ENCODE data around the gene FTSJ1.

Gene FTSJ1

GRCh38 chrX:48507246-48507645 is 31.2 kb downstream of the FTSJ1 start:
- Histone ChIP-seq H3K27me3 (ENCODE audit: control insufficient read depth in 1 of 2, insufficient read depth in 1 of 2, low read length in 2 of 2) (peaks cover 0 to 9% of the 10 kb centered on the region in 2 experiments), H2BK120ac (ENCODE audit: low read depth, low read length) (no peak overlapping the region), H3K4me3 (ENCODE audit: insufficient read depth in 1 of 2, low read depth in 1 of 2, low read length in 2 of 2) (no peak overlapping the region), H2AK5ac (ENCODE audit: low read length, severe bottlenecking) (no peak overlapping the region), H3K4me2 (ENCODE audit: low read length, poor library complexity, severe bottlenecking) (no peak overlapping the region), H2BK15ac (ENCODE audit: low read depth, poor library complexity, severe bottlenecking) (no peak overlapping the region), H2BK12ac (ENCODE audit: low read length in 2 of 2) (no peak overlapping the region), H3K79me1 (replicated peaks; ENCODE audit: low read length, poor library complexity, severe bottlenecking) (no peaks in the 10 kb centered on the region), H4K91ac (ENCODE audit: low read length) (no peak overlapping the region), H3K18ac (ENCODE audit: low read depth in 1 of 2, low read length in 2 of 2) (no peak overlapping the region), H3K9me3 (ENCODE audit: control insufficient read depth, low read length) (no peaks in the 10 kb centered on the region), H3K14ac (ENCODE audit: low read length in 2 of 2) (no peak overlapping the region), H3K9ac (ENCODE audit: low read length) (no peak overlapping the region), H4K8ac (ENCODE audit: low read length) (no peak overlapping the region), H2BK5ac (ENCODE audit: low read depth, low read length, poor library complexity, severe bottlenecking) (no peak overlapping the region), H2AFZ (ENCODE audit: low read depth, low read length) (no peak overlapping the region), H3K4me1 (ENCODE audit: control insufficient read depth, insufficient read depth, low read depth, low read length) (peaks cover 7% of the 10 kb centered on the region), H3K4ac (ENCODE audit: low read depth in 1 of 2, low read length in 2 of 2) (no peak overlapping the region), H3K23ac (ENCODE audit: low read length in 2 of 2) (no peak overlapping the region), H3K36me3 (ENCODE audit: control insufficient read depth in 1 of 2, insufficient read depth in 2 of 2, low read depth in 1 of 2, low read length in 2 of 2) (peaks cover 0 to 7% of the 10 kb centered on the region in 2 experiments), H3K27ac (ENCODE audit: low read length, poor library complexity, severe bottlenecking) (no peak overlapping the region)
- DNase-seq: no peak
- WGBS: 100% methylated on average over 2 of the region's 5 CpGs

- peak within 1 kb of the TSS in 1 of 2 experiments; percentile 87 for H3K14ac ChIP-seq (ENCODE audit: low read length in 2 of 2)
- DNase-seq: peak; percentile 57
- peak within 1 kb of the TSS; percentile 86 for H3K9ac ChIP-seq (ENCODE audit: low read length)
Observed at GRCh38 chrX:48508400-48509244, 32.6 kb downstream of the FTSJ1 start, which contains the start of gene PORCN. PORCN (plus strand) TSS chrX:48508992; CDS start chrX:48509821, 829 bp downstream.

GRCh38 chrX:48509245-48509590 is 33.2 kb downstream of the FTSJ1 start:
- 14% methylated on average over 8 of the region's 16 CpGs for WGBS
- Histone ChIP-seq H3K9me3 (ENCODE audit: control insufficient read depth, low read length) (no peaks in the 10 kb centered on the region), H2BK12ac (ENCODE audit: low read length in 2 of 2) (peak overlapping the region in 1 of 2 experiments; percentile 54), H3K27me3 (ENCODE audit: control insufficient read depth in 1 of 2, insufficient read depth in 1 of 2, low read length in 2 of 2) (peaks cover 0 to under 1% of the 10 kb centered on the region in 2 experiments), H3K79me1 (replicated peaks; ENCODE audit: low read length, poor library complexity, severe bottlenecking) (peaks cover 3% of the 10 kb centered on the region), H3K4me3 (ENCODE audit: insufficient read depth in 1 of 2, low read depth in 1 of 2, low read length in 2 of 2) (peak overlapping the region; percentile 77 to 84), H4K8ac (ENCODE audit: low read length) (peak overlapping the region; percentile 85), H2AFZ (ENCODE audit: low read depth, low read length) (peak overlapping the region; percentile 1), H3K36me3 (ENCODE audit: control insufficient read depth in 1 of 2, insufficient read depth in 2 of 2, low read depth in 1 of 2, low read length in 2 of 2) (peaks cover 2 to 15% of the 10 kb centered on the region in 2 experiments), H2AK5ac (ENCODE audit: low read length, severe bottlenecking) (no peak overlapping the region), H3K4me1 (ENCODE audit: control insufficient read depth, insufficient read depth, low read depth, low read length) (peaks cover 10% of the 10 kb centered on the region), H2BK5ac (ENCODE audit: low read depth, low read length, poor library complexity, severe bottlenecking) (no peak overlapping the region), H2BK15ac (ENCODE audit: low read depth, poor library complexity, severe bottlenecking) (no peak overlapping the region), H3K4ac (ENCODE audit: low read depth in 1 of 2, low read length in 2 of 2) (peak overlapping the region in 1 of 2 experiments; percentile 24), H3K27ac (ENCODE audit: low read length, poor library complexity, severe bottlenecking) (no peak overlapping the region), H3K23ac (ENCODE audit: low read length in 2 of 2) (no peak overlapping the region), H3K4me2 (ENCODE audit: low read length, poor library complexity, severe bottlenecking) (peak overlapping the region; percentile 23), H3K9ac (ENCODE audit: low read length) (peak overlapping the region; percentile 86), H3K18ac (ENCODE audit: low read depth in 1 of 2, low read length in 2 of 2) (peak overlapping the region in 1 of 2 experiments; percentile 78), H2BK120ac (ENCODE audit: low read depth, low read length) (no peak overlapping the region), H3K14ac (ENCODE audit: low read length in 2 of 2) (no peak overlapping the region), H4K91ac (ENCODE audit: low read length) (no peak overlapping the region)
- no peak for DNase-seq

More at GRCh38 chrX:48508400-48509244, 32.6 kb downstream of the FTSJ1 start, which contains the start of gene PORCN:
- Histone ChIP-seq H2BK15ac (ENCODE audit: low read depth, poor library complexity, severe bottlenecking) (no peak within 1 kb of the TSS), H2BK12ac (ENCODE audit: low read length in 2 of 2) (peak within 1 kb of the TSS in 1 of 2 experiments; percentile 54), H3K4me1 (ENCODE audit: control insufficient read depth, insufficient read depth, low read depth, low read length) (peaks cover 7% of the 10 kb centered on the region), H4K8ac (ENCODE audit: low read length) (peak within 1 kb of the TSS; percentile 85), H3K9me3 (ENCODE audit: control insufficient read depth, low read length) (no peaks in the 10 kb centered on the region), H2AFZ (ENCODE audit: low read depth, low read length) (peak within 1 kb of the TSS; percentile 1), H3K79me1 (replicated peaks; ENCODE audit: low read length, poor library complexity, severe bottlenecking) (no peaks in the 10 kb centered on the region), H2BK5ac (ENCODE audit: low read depth, low read length, poor library complexity, severe bottlenecking) (no peak within 1 kb of the TSS), H3K27ac (ENCODE audit: low read length, poor library complexity, severe bottlenecking) (no peak within 1 kb of the TSS), H2AK5ac (ENCODE audit: low read length, severe bottlenecking) (no peak within 1 kb of the TSS), H3K27me3 (ENCODE audit: control insufficient read depth in 1 of 2, insufficient read depth in 1 of 2, low read length in 2 of 2) (peaks cover 0 to 5% of the 10 kb centered on the region in 2 experiments), H3K36me3 (ENCODE audit: control insufficient read depth in 1 of 2, insufficient read depth in 2 of 2, low read depth in 1 of 2, low read length in 2 of 2) (peaks cover 0 to 12% of the 10 kb centered on the region in 2 experiments), H3K18ac (ENCODE audit: low read depth in 1 of 2, low read length in 2 of 2) (peak within 1 kb of the TSS; percentile 43 to 78), H3K4me2 (ENCODE audit: low read length, poor library complexity, severe bottlenecking) (peak within 1 kb of the TSS; percentile 66), H3K23ac (ENCODE audit: low read length in 2 of 2) (peak within 1 kb of the TSS in 1 of 2 experiments; percentile 23), H2BK120ac (ENCODE audit: low read depth, low read length) (no peak within 1 kb of the TSS), H3K4ac (ENCODE audit: low read depth in 1 of 2, low read length in 2 of 2) (peak within 1 kb of the TSS in 1 of 2 experiments; percentile 24), H4K91ac (ENCODE audit: low read length) (peak within 1 kb of the TSS; percentile 27), H3K4me3 (ENCODE audit: insufficient read depth in 1 of 2, low read depth in 1 of 2, low read length in 2 of 2) (peak within 1 kb of the TSS; percentile 77 to 84)
- WGBS: 1% methylated on average over 28 of the region's 65 CpGs

GRCh38 chrX:48509619-48510018 is 33.6 kb downstream of the FTSJ1 start:
- no peak for DNase-seq
- H3K4me1 ChIP-seq (ENCODE audit: control insufficient read depth, insufficient read depth, low read depth, low read length): peaks cover 10% of the 10 kb centered on the region
- peak overlapping the region in 1 of 2 experiments; percentile 23 for H3K23ac ChIP-seq (ENCODE audit: low read length in 2 of 2)
- H2AK5ac ChIP-seq (ENCODE audit: low read length, severe bottlenecking): no peak overlapping the region
- no peak overlapping the region for H2BK5ac ChIP-seq (ENCODE audit: low read depth, low read length, poor library complexity, severe bottlenecking)
- no peak overlapping the region for H3K4ac ChIP-seq (ENCODE audit: low read depth in 1 of 2, low read length in 2 of 2)
- H3K36me3 ChIP-seq (ENCODE audit: control insufficient read depth in 1 of 2, insufficient read depth in 2 of 2, low read depth in 1 of 2, low read length in 2 of 2): peaks cover 6 to 18% of the 10 kb centered on the region in 2 experiments
- no peak overlapping the region for H2BK15ac ChIP-seq (ENCODE audit: low read depth, poor library complexity, severe bottlenecking)
- peak overlapping the region; percentile 86 for H3K9ac ChIP-seq (ENCODE audit: low read length)
- H4K91ac ChIP-seq (ENCODE audit: low read length): no peak overlapping the region
- no peaks in the 10 kb centered on the region for H3K27me3 ChIP-seq (ENCODE audit: control insufficient read depth in 1 of 2, insufficient read depth in 1 of 2, low read length in 2 of 2)
- H3K9me3 ChIP-seq (ENCODE audit: control insufficient read depth, low read length): no peaks in the 10 kb centered on the region
- H3K79me1 ChIP-seq (replicated peaks; ENCODE audit: low read length, poor library complexity, severe bottlenecking): peaks cover 4% of the 10 kb centered on the region
- no peak overlapping the region for H3K18ac ChIP-seq (ENCODE audit: low read depth in 1 of 2, low read length in 2 of 2)
- H2BK120ac ChIP-seq (ENCODE audit: low read depth, low read length): no peak overlapping the region
- H4K8ac ChIP-seq (ENCODE audit: low read length): no peak overlapping the region
- peak overlapping the region; percentile 77 to 84 for H3K4me3 ChIP-seq (ENCODE audit: insufficient read depth in 1 of 2, low read depth in 1 of 2, low read length in 2 of 2)
- H3K4me2 ChIP-seq (ENCODE audit: low read length, poor library complexity, severe bottlenecking): peak overlapping the region; percentile 23
- 88% methylated on average over 11 of the region's 11 CpGs for WGBS
- no peak overlapping the region for H3K27ac ChIP-seq (ENCODE audit: low read length, poor library complexity, severe bottlenecking)
- peak overlapping the region in 1 of 2 experiments; percentile 1 for H3K14ac ChIP-seq (ENCODE audit: low read length in 2 of 2)
- H2BK12ac ChIP-seq (ENCODE audit: low read length in 2 of 2): peak overlapping the region in 1 of 2 experiments; percentile 54
- peak overlapping the region; percentile 1 for H2AFZ ChIP-seq (ENCODE audit: low read depth, low read length)

Measured in mesenchymal stem cell (in vitro differentiated cells and primary cell).